Uterus (tissue), 2 donors: ENCODE measurements around the gene DSN1.

ENCODE experiments used
- CTCF ChIP-seq, 4 experiments: fragments of 200-600 bp in 2 of 4; fragments of 450-650 bp in 2 of 4; sonication (generic) in 2 of 4; IDR thresholded peaks; one replicate each; pipeline ENCODE4 v1.5.1; 2016 to 2019; ENCODE audit warnings: antibody characterized with exemption in 4 of 4, mild to moderate bottlenecking in 2 of 4, moderate library complexity in 1 of 4
- POLR2A ChIP-seq, 2 donors: fragments of 450-650 bp; IDR thresholded peaks; one replicate each; pipeline ENCODE4 v1.6.1; 2016; ENCODE audit warnings: antibody characterized with exemption in 2 of 2, mild to moderate bottlenecking in 1 of 2, moderate library complexity in 1 of 2

- TF ChIP-seq POLR2A (IDR thresholded peaks at IDR 0.05) = no peak
- no peak for TF ChIP-seq CTCF (IDR thresholded peaks at IDR 0.05)
Observed at GRCh38 chr20:36815454-36816091, 42.0 kb upstream of the DSN1 start.
